NCI-H187 treated with DMSO at 0.1 percent for 48 hours (cell line): ENCODE measurements around the gene ATP11A.
"Not testable (repeated sequence)": the region's sequence is repeated elsewhere in the genome, so short reads cannot be mapped to it uniquely, and the experiment has no call there.

Source experiments
- DNase-seq: peaks from one replicate; lab custom pipeline; 2025; lab: John Stamatoyannopoulos, UW

Gene ATP11A

DNA sequence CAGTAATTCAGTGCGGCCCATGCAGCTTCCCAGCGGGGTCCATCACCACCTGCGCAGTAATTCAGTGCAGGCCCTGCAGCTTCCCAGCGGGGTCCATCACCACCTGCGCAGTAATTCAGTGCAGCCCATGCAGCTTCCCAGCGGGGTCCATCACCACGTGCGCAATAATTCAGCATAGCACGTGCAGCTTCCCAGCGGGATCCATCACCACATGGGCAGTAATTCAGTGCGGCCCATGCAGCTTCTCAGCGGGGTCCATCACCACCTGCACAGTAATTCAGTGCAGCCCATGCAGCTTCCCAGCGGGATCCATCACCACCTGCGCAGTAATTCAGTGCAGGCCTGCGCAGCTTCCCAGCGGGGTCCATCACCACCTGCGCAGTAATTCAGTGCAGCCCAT, 173.5 kb downstream of the ATP11A start:
- DNase-seq, result not testable (repeated sequence)

- not testable (repeated sequence) for DNase-seq
Measured at GRCh38 chr13:112865478-112865877, 175.6 kb downstream of the ATP11A start.

DNA sequence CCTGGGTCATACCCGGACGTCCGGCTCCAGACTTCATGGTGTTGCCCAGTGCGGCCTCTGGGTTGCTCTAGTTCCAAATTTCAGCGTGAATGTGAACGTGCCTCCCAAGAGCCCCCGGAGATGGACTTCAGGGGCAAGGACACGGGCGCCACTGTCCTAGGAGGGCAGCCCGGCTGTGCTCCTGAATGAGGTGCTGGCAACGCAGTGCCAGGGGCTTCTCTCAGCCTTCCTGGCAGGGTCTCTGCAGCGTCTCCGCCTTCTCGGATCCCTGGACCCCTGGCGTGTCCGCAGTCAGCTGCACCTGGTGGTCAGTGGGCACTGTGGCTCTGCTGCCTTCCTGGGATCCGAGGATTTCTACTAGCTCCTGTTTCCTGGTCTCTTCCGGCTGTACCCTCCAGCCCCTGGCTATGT, 177.5 kb downstream of the ATP11A start:
- DNase-seq, result no peak

GRCh38 chr13:112868308-112868707, 178.5 kb downstream of the ATP11A start:
- no peak for DNase-seq

GRCh38 chr13:112869202-112870050, 179.6 kb downstream of the ATP11A start:
- no peak for DNase-seq

- no peak for DNase-seq
Measured at GRCh38 chr13:112870051-112870331, 180.2 kb downstream of the ATP11A start.

DNA sequence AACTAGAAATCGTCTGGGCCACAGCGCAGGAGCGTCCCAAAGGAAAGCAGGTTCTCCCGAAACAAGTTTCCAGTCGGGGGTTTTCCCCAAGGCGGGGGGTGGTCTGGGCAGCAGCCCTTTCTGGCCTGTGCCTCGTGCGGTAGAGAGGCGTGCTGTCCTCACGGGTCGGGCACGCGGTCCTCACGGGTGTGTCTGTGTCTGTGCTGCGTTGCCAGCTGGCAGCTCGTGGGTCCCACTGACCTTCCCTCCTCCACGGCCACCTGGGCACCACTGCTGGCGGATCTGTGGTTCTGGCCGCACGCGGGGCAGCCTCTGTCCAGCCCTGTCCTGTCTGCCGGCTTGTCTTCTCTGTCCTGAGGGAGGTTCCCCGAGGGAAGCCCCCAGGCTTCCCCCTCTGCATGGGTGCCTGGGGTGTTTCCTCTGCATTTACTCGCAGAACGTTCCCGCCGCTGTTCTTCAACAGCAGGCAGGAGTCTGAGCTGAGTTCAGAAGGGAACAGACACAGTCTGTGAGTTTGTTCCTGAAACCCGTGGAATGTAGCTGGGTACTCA, 181.0 kb downstream of the ATP11A start:
- no peak for DNase-seq

DNA sequence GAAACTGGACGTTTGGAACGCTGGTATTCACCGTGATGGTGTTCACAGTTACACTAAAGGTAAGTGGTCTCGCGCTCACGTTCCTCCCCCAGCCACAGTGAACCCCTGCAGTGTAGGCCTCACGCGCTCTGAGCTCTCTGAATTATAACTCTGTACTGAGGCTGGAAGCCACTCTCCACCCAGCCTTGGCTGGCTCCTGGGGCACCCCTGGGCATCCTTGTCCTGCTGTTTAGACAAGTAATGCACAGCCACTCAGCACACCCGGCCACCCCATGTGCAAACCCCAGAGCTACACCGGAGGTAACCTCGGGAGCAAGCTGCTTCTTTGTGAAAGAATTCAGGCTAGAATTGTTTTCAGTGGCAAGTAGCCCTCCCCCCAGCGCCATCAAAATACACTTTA, 181.9 kb downstream of the ATP11A start:
- no peak for DNase-seq

- not testable (repeated sequence) for DNase-seq
Measured at GRCh38 chr13:112872657-112873631, 183.1 kb downstream of the ATP11A start.

DNA sequence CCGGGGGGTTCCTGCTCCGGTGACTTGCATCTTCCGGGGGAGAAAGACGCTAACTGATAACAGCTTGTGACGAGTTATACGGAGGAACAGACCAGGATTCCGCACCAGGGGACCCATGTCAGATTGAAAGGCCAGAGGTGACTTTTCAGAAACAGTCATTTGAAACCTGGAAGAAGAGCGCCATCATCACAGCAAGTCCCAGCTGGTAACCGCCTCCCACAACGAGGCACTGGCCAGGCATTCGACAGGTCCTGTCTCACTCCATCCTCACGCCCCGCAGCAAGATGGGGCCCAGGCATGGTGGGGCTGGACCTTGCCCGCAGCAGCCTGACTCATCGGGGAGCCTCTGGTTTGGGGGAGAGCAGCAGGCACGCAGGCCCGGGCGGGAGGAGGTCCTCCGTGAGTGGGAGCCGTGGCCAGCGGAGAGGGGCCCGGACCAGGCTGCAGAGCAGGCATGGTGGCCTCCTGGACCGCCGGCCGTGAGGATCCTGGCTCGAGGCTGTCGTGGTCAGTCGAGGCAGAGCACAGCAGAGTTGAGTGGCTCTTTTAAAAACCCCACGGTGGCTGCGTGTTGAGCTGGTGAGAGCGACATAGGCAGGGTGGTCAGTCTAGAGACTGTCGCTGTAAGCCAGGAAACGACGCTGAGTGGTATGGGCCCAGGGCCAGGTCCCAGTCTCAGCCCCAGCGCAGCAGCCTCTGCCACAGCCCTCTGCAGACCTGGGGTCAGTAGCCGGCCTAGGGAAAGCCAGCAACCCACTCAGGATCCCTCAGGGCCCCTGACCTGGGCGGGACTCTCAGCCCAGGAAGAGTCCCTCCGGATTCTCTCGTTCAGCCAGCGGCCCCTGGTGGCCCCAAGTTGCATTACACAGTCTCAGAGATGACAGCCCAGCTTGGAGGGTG, 184.3 kb downstream of the ATP11A start:
- DNase-seq, result peak; percentile 9

DNA sequence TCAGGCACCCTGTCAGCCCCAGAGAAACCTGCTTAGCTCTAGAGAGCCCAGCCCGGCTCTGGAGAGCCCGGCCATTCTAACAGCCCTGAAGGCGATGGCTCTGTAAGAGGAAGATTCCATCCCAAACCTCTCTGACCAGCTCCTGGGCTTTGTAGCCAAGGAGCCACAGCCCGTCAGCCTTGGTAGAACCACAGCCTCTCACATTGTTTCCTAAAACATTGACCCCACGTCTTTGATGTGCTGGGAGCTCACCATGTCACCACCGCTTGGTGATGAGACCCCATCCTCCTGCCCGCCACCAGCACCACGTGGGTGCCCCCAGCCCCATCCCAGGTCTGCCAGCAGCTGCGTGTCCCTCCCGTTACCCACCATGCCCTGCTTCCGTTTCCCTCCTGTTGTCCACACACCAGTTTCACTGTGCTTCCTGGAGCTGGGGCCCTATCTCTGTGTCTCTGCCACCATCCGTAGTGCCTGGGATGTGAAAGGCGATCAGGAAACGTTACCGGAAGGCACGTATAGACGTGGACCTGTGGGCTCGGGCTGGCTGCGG, 185.0 kb downstream of the ATP11A start:
- DNase-seq, result no peak

GRCh38 chr13:112875627-112876026, 185.8 kb downstream of the ATP11A start:
- no peak for DNase-seq

DNA sequence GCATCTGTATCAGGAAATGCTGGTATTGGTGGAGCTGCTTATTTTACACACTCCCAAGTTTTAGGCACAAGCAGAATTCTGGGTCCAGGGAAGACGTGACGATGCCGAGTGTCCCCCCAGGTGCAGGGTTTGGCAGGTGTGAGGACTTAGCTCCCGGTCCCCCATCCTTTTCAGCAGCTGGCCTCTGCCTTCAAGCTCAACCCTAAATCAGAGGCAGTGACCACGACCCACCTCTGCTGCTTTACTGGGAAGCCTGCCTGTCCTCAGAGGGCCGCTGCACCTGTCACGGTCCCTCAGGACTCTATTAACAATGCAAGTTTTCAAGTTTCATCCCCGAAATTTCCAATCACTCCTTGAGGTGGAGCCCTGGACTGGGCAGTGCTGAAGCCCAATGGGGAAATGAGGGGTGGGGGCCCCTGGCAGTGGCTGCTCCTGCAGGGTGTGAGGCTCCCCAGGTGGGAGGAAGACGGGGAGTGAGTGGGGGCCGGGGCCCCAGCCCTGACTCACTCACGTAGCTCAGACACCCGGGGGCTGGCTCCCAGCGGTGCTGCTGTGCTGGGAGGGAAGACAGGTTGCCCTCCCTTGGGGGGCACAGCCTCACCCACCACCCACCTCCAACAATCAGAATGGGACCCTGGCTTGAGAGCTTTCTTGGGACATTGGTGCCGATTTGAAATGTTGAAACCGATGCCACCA, 186.6 kb downstream of the ATP11A start:
- DNase-seq, result no peak

- no peak for DNase-seq
Measured at GRCh38 chr13:112877066-112877465, 187.2 kb downstream of the ATP11A start.

DNA sequence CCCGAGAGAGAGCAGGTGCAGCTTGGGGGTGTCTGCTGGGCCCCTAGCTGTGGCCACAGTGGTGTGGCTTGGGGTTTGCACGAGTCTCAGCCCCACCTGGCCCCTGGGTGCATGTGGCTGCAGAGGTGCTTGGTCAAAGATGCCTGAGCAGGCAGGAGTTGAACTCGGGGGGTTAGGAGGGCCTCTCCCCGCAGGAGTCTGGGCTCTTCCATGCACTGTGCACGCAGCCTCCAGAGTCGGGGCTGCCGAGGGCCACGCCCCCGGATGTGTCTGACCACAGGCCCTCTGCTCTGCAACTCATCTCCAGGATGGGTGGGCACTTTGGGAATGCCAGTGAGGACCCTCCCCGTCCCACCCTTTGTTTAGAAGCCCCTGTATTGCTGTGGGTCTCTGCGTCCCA, 187.7 kb downstream of the ATP11A start:
- no peak for DNase-seq

- no peak for DNase-seq
Measured at GRCh38 chr13:112877976-112878955, 188.4 kb downstream of the ATP11A start.

DNA sequence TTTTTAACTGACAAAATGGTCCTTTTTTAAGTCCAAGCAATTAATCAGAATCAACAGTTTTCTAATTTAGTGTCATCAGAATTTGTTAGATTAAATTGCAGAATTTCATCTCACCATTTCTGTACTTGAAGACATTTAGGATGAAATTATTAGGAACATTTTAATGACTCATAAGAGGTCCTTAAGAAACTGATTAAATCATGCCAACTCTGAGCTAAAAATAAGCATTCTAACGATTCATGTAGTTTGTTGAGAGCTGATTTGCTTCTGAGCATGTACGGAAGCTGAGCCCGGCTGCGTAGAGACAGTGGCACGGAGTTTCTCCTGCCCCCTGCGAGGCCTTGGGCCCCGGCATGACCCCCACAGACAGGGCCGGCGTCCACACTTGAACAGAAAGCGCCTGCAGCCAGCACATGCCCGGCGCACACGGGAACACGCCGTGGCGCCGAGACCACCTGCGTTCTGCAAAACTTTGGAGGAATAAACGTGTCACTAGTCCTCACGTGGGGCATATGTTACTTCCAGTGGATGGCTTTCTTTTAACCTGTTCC, 189.5 kb downstream of the ATP11A start:
- no peak for DNase-seq

GRCh38 chr13:112880221-112880641, 190.4 kb downstream of the ATP11A start:
- no peak for DNase-seq

DNA sequence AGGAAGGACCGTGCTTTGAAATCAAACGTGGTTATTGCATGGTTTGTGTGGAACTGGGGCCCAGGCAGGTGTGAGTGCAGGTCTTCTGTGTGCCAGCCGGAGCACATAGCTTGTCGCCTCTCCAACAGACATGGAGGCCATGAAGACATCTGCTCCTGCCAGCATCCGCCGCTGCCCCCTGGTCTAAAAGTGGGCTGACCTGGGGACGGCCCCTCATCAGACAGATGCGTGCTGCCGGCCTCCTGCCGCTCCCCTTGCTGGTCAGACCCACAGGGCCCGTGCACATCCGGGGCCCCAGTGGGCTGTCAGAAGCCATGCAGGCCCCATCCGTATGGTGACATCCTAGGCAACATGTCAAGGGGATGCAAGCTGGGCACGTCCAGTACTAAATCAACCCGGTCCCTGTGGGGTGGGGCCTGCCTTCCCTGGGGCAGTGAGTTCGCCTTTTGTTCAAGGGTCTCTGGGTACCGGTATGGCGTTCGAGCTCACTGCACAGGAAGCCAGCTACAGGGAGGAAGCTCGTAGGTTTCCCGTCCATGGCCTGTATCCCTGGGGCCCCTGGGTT, 191.2 kb downstream of the ATP11A start:
- no peak for DNase-seq
